Testis (tissue), 5 donors: ENCODE data around the gene SETD1A. TPM values are rescaled to one million over a fixed set of nuclear protein-coding genes. Genes with fewer than 3 reads are reported as not detected.

Experiments used
- DNase-seq: peaks from one replicate; pipeline ENCODE4 v3.0.0-alpha.2; 2019
- H3K27ac ChIP-seq, 2 donors: fragments of 200-600 bp; sonication (generic); one replicate each; pipeline ENCODE4 v1.5.1; 2019
- H3K27me3 ChIP-seq: fragments of 200-600 bp; sonication (generic); one replicate; pipeline ENCODE4 v1.5.1; 2019
- H3K36me3 ChIP-seq: fragments of 200-600 bp; sonication (generic); one replicate; pipeline ENCODE4 v1.5.1; 2017; ENCODE audit warnings: low read depth; ENCODE audit errors: missing control alignments
- H3K4me1 ChIP-seq: fragments of 200-600 bp; sonication (generic); one replicate; pipeline ENCODE4 v1.5.1; 2019
- H3K4me3 ChIP-seq, 2 donors: fragments of 200-600 bp; sonication (generic); one replicate each; pipeline ENCODE4 v1.5.1; 2017 to 2019
- H3K9me3 ChIP-seq: fragments of 200-600 bp; sonication (generic); one replicate; pipeline ENCODE4 v1.5.1; 2017
- POLR2A ChIP-seq: fragments of 450-650 bp; IDR thresholded peaks from one replicate; pipeline ENCODE4 v1.6.1; 2017; ENCODE audit warnings: antibody characterized with exemption, mild to moderate bottlenecking, moderate library complexity
- WGBS, 2 donors: methylation state at CpG; one replicate each; pipeline ENCODE4 v1.1.5; 2018; 5-methylcytosine and 5-hydroxymethylcytosine counted together
- intact Hi-C: fragments of 100-400 bp; cut with DNase I; formaldehyde crosslinking; loops from one replicate; pipeline ENCODE4 v1.15.1; 2023; ENCODE audit warnings: low total_unique reads
- long read RNA-seq, 2 donors: transcript quantifications; one replicate each; lab custom pipeline, GENCODE V29; 2026
- polyA plus RNA-seq: library from polyadenylated mRNA; stranded (reverse); fragments of 350-450 nt; fragmentation: Illumina TruSeq; extraction: RNeasy Lipid Tissue Mini Kit (QIAGEN cat#74804); gene quantifications from one replicate; pipeline ENCODE4 v1.2.3, GENCODE V29; 2014; ENCODE audit warnings: low read depth, low replicate concordance; ENCODE audit not compliant: insufficient read depth
- total RNA-seq, 2 donors: library from RNA; depleted of rRNA; stranded (reverse); fragments of >200 nt; gene quantifications; one replicate each; pipeline ENCODE4 v1.2.3, GENCODE V29; 2016
- TF ChIP-seq, protein P1 (sequence below), 3 experiments: fragments of 450-650 bp in 2 of 3; fragments of 200-600 bp in 1 of 3; sonication (generic) in 1 of 3; IDR thresholded peaks; one replicate each; pipeline ENCODE4 v1.5.1; 2016 to 2019; ENCODE audit warnings: antibody characterized with exemption in 3 of 3, mild to moderate bottlenecking in 2 of 3, moderate library complexity in 1 of 3

SETD1A gene
- total RNA-seq: 10 to 100 TPM; 45.7 to 45.8 TPM
- 41.4 TPM for polyA plus RNA-seq
- long read RNA-seq, donor 1, partial matches to known transcripts: 14 of 28 reads
- long read RNA-seq, donor 1, other reads (novel, unspliced or antisense): 14 of 28 reads
- long read RNA-seq, donor 2: 0 reads

DNA sequence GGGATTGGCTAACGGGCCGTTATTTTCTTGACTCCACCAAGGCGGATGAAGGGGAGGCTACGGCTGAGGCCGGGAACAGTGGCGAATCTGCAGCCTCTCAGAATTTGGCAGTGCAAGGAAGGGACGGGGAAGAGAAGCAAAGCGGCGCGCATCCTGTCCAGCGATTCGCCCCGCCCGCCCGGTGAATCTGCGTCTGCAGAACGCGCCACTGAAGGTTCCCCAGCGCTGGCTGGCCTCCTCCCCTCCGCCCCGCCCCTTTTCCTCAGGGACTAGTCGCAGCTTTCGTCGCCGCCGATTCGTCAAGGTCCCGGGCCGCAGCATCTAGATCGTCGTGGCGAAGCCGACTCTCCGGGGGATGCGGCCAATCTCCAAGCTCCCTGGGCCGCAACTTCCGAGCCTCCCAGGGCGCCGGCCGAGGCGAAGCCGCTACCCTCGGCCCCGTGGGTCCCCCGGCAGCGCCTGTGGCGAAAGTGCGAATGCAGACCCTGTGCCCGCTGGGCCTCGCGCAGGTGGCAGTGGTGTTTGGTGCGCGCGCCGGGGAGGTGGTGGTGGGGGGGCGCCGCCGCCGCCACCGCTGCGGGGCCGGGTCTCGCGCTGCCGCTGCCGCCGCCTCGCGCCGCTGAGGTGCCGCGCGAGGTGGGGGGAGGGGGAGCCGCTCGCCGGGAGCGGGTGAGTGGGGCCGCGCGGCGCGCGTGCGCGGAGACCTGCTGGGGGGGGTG, at the start of gene SETD1A:
Gene SETD1A, plus strand, starts transcription at position 299 of the 719 bp plus-strand sequence. CDS start 978 bp downstream, outside the sequence.
- TF ChIP-seq POLR2A: no peak
- TF ChIP-seq, protein P1, sequence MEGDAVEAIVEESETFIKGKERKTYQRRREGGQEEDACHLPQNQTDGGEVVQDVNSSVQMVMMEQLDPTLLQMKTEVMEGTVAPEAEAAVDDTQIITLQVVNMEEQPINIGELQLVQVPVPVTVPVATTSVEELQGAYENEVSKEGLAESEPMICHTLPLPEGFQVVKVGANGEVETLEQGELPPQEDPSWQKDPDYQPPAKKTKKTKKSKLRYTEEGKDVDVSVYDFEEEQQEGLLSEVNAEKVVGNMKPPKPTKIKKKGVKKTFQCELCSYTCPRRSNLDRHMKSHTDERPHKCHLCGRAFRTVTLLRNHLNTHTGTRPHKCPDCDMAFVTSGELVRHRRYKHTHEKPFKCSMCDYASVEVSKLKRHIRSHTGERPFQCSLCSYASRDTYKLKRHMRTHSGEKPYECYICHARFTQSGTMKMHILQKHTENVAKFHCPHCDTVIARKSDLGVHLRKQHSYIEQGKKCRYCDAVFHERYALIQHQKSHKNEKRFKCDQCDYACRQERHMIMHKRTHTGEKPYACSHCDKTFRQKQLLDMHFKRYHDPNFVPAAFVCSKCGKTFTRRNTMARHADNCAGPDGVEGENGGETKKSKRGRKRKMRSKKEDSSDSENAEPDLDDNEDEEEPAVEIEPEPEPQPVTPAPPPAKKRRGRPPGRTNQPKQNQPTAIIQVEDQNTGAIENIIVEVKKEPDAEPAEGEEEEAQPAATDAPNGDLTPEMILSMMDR (IDR thresholded peaks at IDR 0.05): peak in 1 of 3 experiments; percentile 4
- intact Hi-C loops: no loop called here
- Histone ChIP-seq H3K27ac (peak within 1 kb of the TSS; percentile 96 to 97), H3K36me3 (no peaks in the 10 kb centered on the region), H3K4me1 (peaks cover 19% of the 10 kb centered on the region), H3K27me3 (no peaks in the 10 kb centered on the region), H3K4me3 (peak within 1 kb of the TSS; percentile 87 to 98), H3K9me3 (no peaks in the 10 kb centered on the region)
- DNase-seq: peak; percentile 97
- WGBS, 2 donors: 0% methylated on average over 19 to 75 of the region's 85 CpGs

DNA sequence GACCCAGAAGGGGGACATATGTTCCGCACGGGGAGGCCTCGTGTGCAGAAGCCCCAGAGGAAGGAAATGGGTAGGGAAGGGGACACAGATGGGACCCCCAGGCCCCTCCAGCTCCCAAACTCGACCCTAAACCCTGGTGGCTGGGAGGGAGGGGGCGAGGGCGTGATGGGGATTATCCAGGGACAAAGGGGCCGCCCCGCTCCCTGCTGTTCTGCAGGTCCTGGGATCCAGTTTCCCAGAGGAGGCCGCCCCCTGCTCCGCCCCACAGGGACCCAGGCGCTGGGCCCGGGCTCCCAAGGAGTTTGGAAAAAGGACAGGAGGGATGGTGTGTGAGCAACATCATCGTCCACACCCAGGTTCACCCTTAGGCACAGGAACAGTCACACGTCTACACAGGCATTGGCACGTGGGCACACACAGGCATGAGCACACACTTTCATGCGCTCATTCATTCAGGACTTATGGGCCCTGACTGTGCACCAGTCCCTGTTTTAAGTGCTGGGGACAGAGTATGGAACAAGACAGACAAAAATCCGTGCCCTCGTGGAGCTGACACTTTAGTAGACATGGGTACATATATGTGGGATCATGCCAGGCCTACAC, 47.0 kb upstream of the SETD1A start:
- H3K9me3 ChIP-seq: no peaks in the 10 kb centered on the region
- TF ChIP-seq POLR2A: no peak
- TF ChIP-seq, protein P1 (IDR thresholded peaks at IDR 0.05): no peak
- H3K36me3 ChIP-seq: no peaks in the 10 kb centered on the region
- WGBS, 2 donors: 78 to 83% methylated on average over 14 to 18 of the region's 18 CpGs
- H3K27ac ChIP-seq: no peak overlapping the region
- no peaks in the 10 kb centered on the region for H3K4me1 ChIP-seq
- no peak overlapping the region for H3K4me3 ChIP-seq
- intact Hi-C loops: no loop called here
- DNase-seq: no peak
- H3K27me3 ChIP-seq: no peaks in the 10 kb centered on the region

DNA sequence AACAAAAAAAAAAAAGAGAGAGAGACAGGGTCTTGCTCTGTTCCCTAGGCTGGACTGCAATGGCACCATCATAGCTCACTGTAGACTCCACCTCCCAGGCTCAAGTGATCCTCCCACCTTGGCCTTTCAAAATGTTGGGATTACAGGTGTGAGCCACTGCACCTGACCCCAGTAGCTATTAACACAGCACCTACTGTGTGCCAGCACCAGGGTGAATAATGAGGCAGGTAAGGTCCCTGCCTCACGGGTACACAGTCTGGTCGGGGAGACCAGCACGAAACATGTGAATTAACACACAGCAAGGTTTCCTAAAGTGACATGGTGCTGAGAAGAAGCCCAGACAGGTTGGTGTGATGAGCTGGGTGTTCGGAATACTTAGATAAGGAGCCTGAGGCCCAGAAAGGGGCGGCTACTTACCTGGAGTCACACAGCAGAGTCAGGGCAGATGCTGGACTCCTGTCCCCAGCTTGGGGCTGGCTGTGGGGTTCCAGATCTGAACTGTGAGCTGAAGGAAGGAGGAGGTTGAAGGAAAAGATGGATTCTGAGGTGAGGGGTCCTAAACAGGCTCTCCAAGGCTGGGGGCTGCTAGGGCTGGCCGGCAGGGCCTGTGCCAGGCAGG, 44.7 kb upstream of the SETD1A start:
- TF ChIP-seq POLR2A: no peak
- TF ChIP-seq, protein P1 (IDR thresholded peaks at IDR 0.05): no peak
- Histone ChIP-seq H3K4me3 (no peak overlapping the region), H3K36me3 (no peaks in the 10 kb centered on the region), H3K4me1 (no peaks in the 10 kb centered on the region), H3K27me3 (no peaks in the 10 kb centered on the region), H3K9me3 (no peaks in the 10 kb centered on the region), H3K27ac (no peak overlapping the region)
- intact Hi-C loops: no loop called here
- DNase-seq: no peak
- WGBS, 2 donors: 92 to 95% methylated on average over 6 of the region's 6 CpGs

DNA sequence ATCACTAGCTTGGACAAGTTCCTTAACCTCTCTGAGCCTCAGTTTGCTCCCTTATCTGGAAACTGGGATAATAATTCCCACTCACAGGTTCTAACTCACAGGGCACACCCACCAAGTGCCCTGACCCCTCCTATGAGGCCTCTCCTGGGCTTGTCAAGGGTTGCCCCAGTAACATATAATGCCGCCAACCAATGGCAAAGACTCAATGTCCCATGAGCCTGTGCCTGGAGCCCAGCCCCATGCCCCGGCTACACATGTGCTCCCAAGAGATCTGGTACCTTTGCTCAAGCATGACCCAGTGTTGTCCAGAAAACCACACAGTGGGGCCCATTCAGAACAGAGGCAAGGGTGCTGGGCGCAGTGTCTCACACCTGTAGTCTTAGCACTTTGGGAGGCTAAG, 42.7 kb upstream of the SETD1A start:
- TF ChIP-seq POLR2A: no peak
- TF ChIP-seq, protein P1 (IDR thresholded peaks at IDR 0.05): no peak
- WGBS, 2 donors: 85 to 97% methylated on average over 2 to 3 of the region's 3 CpGs
- Histone ChIP-seq H3K36me3 (no peaks in the 10 kb centered on the region), H3K4me1 (no peaks in the 10 kb centered on the region), H3K4me3 (no peak overlapping the region), H3K9me3 (no peaks in the 10 kb centered on the region), H3K27me3 (no peaks in the 10 kb centered on the region), H3K27ac (no peak overlapping the region)
- intact Hi-C loops: no loop called here
- no peak for DNase-seq
